SK-N-SH (cell line): ENCODE data around the gene MPO. TPM values are rescaled to one million over a fixed set of nuclear protein-coding genes. Genes with fewer than 3 reads are reported as not detected.

Experiments used
- CTCF ChIA-PET: fragments of 300-600, 350-600 bp; formaldehyde crosslinking; extraction: SDS; loops from one replicate; lab custom pipeline; 2021; lab: Yijun Ruan, JAX
- POLR2A ChIA-PET: fragments of 350-600 bp; sonication (Branson Sonifier 250); formaldehyde crosslinking; extraction: SDS; loops from one replicate; lab custom pipeline; 2020; ENCODE audit warnings: antibody characterized with exemption, inconsistent platforms; lab: Yijun Ruan, JAX
- DNase-seq: peaks from one replicate; pipeline ENCODE4 v3.0.0; 2012
- H2AFZ ChIP-seq: fragments of 200-600 bp; sonication (generic); 2 replicates; pipeline ENCODE4 v1.8.1; 2016; ENCODE audit warnings: antibody characterized with exemption, mild to moderate bottlenecking, low read depth
- H3F3A ChIP-seq: fragments of 200-600 bp; sonication (generic); replicated peaks from 2 replicates; pipeline ENCODE3; 2016; ENCODE audit warnings: antibody characterized with exemption, mild to moderate bottlenecking; ENCODE audit not compliant: insufficient read depth
- H3K27ac ChIP-seq, 2 experiments: fragments of 200-500 bp in 1 of 2; fragments of 200-600 bp in 1 of 2; sonication (Bioruptor generic) in 1 of 2; sonication (generic), shearing (Covaris generic) in 1 of 2; 2 replicates each; pipeline versions ENCODE4 v1.5.1 to v1.6.1; 2014 to 2016; ENCODE audit warnings: low read depth in 2 of 2, inconsistent platforms in 1 of 2, low read length in 1 of 2, mild to moderate bottlenecking in 1 of 2, mixed read lengths in 1 of 2
- H3K27me3 ChIP-seq: fragments of 200-600 bp; sonication (generic), shearing (Covaris generic); 2 replicates; pipeline ENCODE4 v1.6.1; 2016; ENCODE audit warnings: mixed run types; ENCODE audit not compliant: insufficient read depth
- H3K36me3 ChIP-seq, 2 experiments: fragments of 200-500 bp in 1 of 2; fragments of 200-600 bp in 1 of 2; sonication (Bioruptor generic) in 1 of 2; sonication (generic) in 1 of 2; replicated peaks in 1 of 2; 2 replicates each; pipeline versions ENCODE3 to v1.5.1; 2014 to 2016; ENCODE audit warnings: low read length in 1 of 2, mild to moderate bottlenecking in 1 of 2; ENCODE audit not compliant: insufficient read depth in 2 of 2, control insufficient read depth in 1 of 2
- H3K4me1 ChIP-seq, 2 experiments: fragments of 200-500 bp in 1 of 2; fragments of 200-600 bp in 1 of 2; sonication (Bioruptor generic) in 1 of 2; sonication (generic), shearing (Covaris generic) in 1 of 2; 2 replicates each; pipeline versions ENCODE4 v1.5.1 to v1.6.1; 2014 to 2016; ENCODE audit warnings: low read depth in 1 of 2, low read length in 1 of 2, mixed run types in 1 of 2; ENCODE audit not compliant: insufficient read depth in 2 of 2, control insufficient read depth in 1 of 2
- H3K4me2 ChIP-seq: fragments of 200-600 bp; sonication (generic), shearing (Covaris generic); 2 replicates; pipeline ENCODE4 v1.6.1; 2017; ENCODE audit warnings: mixed run types
- H3K4me3 ChIP-seq, 2 experiments: fragments of 200-500 bp in 1 of 2; fragments of 200-600 bp in 1 of 2; sonication (Bioruptor generic) in 1 of 2; sonication (generic), shearing (Covaris generic) in 1 of 2; 2 replicates each; pipeline versions ENCODE4 v1.5.1 to v1.8.1; 2014 to 2016; ENCODE audit warnings: low read depth in 2 of 2, inconsistent platforms in 1 of 2, low read length in 1 of 2, mild to moderate bottlenecking in 1 of 2, mixed read lengths in 1 of 2, moderate library complexity in 1 of 2
- H3K79me2 ChIP-seq: fragments of 200-600 bp; sonication (generic); 2 replicates; pipeline ENCODE4 v1.8.1; 2017; ENCODE audit warnings: mild to moderate bottlenecking; ENCODE audit not compliant: insufficient read depth
- H3K9ac ChIP-seq: fragments of 200-600 bp; sonication (generic); 2 replicates; pipeline ENCODE4 v1.6.1; 2017; ENCODE audit warnings: mixed run types
- H3K9me2 ChIP-seq: fragments of 200-600 bp; sonication (generic); 2 replicates; pipeline ENCODE4 v1.6.1; 2017; ENCODE audit warnings: mixed run types
- H3K9me3 ChIP-seq: fragments of 200-600 bp; sonication (generic); 2 replicates; pipeline ENCODE4 v1.6.1; 2017; ENCODE audit warnings: mixed run types, mild to moderate bottlenecking, moderate library complexity
- H4K20me1 ChIP-seq: fragments of 200-600 bp; sonication (generic); 2 replicates; pipeline ENCODE4 v1.6.1; 2017; ENCODE audit warnings: mild to moderate bottlenecking, mixed run types; ENCODE audit not compliant: insufficient read depth
- EP300 ChIP-seq, 2 experiments: IDR thresholded peaks; 2 replicates each; pipeline versions ENCODE4 v1.4.0 to v1.6.1; 2012; ENCODE audit warnings: borderline replicate concordance in 1 of 2, low read depth in 1 of 2, low read length in 1 of 2
- FOXM1 ChIP-seq: IDR thresholded peaks from 2 replicates; pipeline ENCODE4 v1.4.0; 2012; ENCODE audit warnings: low read depth, mild to moderate bottlenecking
- MXI1 ChIP-seq: IDR thresholded peaks from 2 replicates; pipeline ENCODE4 v1.6.1; 2012; ENCODE audit warnings: mild to moderate bottlenecking, low read depth, low read length, improper control_type of control experiment
- NFIC ChIP-seq: IDR thresholded peaks from 2 replicates; pipeline ENCODE4 v1.4.0; 2012; ENCODE audit warnings: borderline replicate concordance
- PBX3 ChIP-seq: IDR thresholded peaks from 2 replicates; pipeline ENCODE4; 2012
- POLR2AphosphoS5 ChIP-seq: IDR thresholded peaks from 2 replicates; pipeline ENCODE4 v1.6.1; 2012; ENCODE audit warnings: low read depth, low read length
- RAD21 ChIP-seq: IDR thresholded peaks from 2 replicates; pipeline ENCODE4 v1.6.1; 2012; ENCODE audit warnings: mild to moderate bottlenecking, low read length
- RCOR1 ChIP-seq: fragments of 150-350 bp; IDR thresholded peaks from 2 replicates; pipeline ENCODE4 v1.6.1; 2017; ENCODE audit warnings: antibody characterized with exemption, low read length
- RFX5 ChIP-seq: IDR thresholded peaks from 2 replicates; pipeline ENCODE4 v1.6.1; 2012; ENCODE audit warnings: mild to moderate bottlenecking, improper control_type of control experiment, low read length
- RXRA ChIP-seq: IDR thresholded peaks from 2 replicates; pipeline ENCODE4 v1.4.0; 2012; ENCODE audit warnings: low read depth, mild to moderate bottlenecking, borderline replicate concordance
- TEAD4 ChIP-seq: IDR thresholded peaks from 2 replicates; pipeline ENCODE4 v1.4.0; 2012; ENCODE audit warnings: mild to moderate bottlenecking, borderline replicate concordance; ENCODE audit not compliant: insufficient read depth
- USF1 ChIP-seq: IDR thresholded peaks from 2 replicates; pipeline ENCODE4 v1.4.0; 2012; ENCODE audit warnings: low read depth, borderline replicate concordance
- YY1 ChIP-seq: IDR thresholded peaks from 2 replicates; pipeline ENCODE4 v1.4.0; 2012; ENCODE audit warnings: low read depth, mild to moderate bottlenecking
- WGBS: methylation state at CpG from one replicate; pipeline ENCODE4 v1.1.6; 2017; ENCODE audit warnings: low lambda C conversion rate; 5-methylcytosine and 5-hydroxymethylcytosine counted together
- polyA plus RNA-seq, 3 experiments: library from polyadenylated mRNA; depleted of rRNA; stranded (reverse); fragments of >200 nt; gene quantifications; 2 replicates each; pipeline ENCODE4 v1.2.3, GENCODE V29; 2012
- TF ChIP-seq, protein P1 (sequence below): IDR thresholded peaks from 2 replicates; pipeline ENCODE4 v1.4.0; 2012; ENCODE audit warnings: low read depth
- TF ChIP-seq, protein P2 (sequence below): fragments of 150-350 bp; IDR thresholded peaks from 2 replicates; pipeline ENCODE4 v1.6.1; 2017; ENCODE audit warnings: antibody characterized with exemption, low read length, low read depth, borderline replicate concordance
- TF ChIP-seq, protein P3 (sequence below): fragments of 150-350 bp; IDR thresholded peaks from 2 replicates; pipeline ENCODE4 v1.6.1; 2016; ENCODE audit warnings: mild to moderate bottlenecking, low read depth, low read length
- TF ChIP-seq, protein P4 (sequence below): IDR thresholded peaks from 2 replicates; pipeline ENCODE4 v1.4.0; 2012; ENCODE audit warnings: low read depth, borderline replicate concordance

Gene MPO
- polyA plus RNA-seq, 1 of the 3 experiments (the other 2 are of a cell fraction): not detected

DNA sequence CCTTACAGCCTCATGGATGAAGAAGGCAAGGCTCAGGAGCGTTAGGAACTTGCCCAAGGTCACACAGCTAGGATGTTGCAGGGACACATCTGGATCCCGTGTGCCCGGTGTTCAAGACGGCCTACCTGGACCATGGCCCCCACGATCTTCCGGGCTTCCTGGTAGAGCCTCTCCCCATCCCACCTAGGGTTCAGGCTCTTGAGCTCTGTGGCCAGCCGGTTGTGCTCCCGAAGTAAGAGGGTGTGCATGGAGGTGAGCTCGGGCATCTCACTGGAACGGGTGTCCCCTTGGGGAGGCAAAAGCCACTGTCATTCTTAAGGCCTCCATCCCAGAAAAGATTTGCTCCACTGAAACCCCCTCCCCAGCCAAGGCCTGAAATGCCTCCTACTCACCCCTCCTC, 5.3 kb downstream of the MPO start:
- H3K79me2 ChIP-seq: no peaks in the 10 kb centered on the region
- no peak overlapping the region for H3K4me2 ChIP-seq
- no peaks in the 10 kb centered on the region for H4K20me1 ChIP-seq
- H3K9me3 ChIP-seq: no peaks in the 10 kb centered on the region
- TF ChIP-seq YY1 (no peak), POLR2AphosphoS5 (no peak), RFX5 (no peak), RXRA (no peak), TEAD4 (no peak), EP300 (IDR thresholded peaks at IDR 0.05; ENCODE audit: borderline replicate concordance in 1 of 2, low read depth in 1 of 2, low read length in 1 of 2) (no peak), NFIC (no peak), RAD21 (no peak), FOXM1 (no peak), MXI1 (no peak), PBX3 (no peak), RCOR1 (no peak), USF1 (no peak)
- TF ChIP-seq, protein P1, sequence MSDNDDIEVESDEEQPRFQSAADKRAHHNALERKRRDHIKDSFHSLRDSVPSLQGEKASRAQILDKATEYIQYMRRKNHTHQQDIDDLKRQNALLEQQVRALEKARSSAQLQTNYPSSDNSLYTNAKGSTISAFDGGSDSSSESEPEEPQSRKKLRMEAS: no peak
- TF ChIP-seq, protein P2, sequence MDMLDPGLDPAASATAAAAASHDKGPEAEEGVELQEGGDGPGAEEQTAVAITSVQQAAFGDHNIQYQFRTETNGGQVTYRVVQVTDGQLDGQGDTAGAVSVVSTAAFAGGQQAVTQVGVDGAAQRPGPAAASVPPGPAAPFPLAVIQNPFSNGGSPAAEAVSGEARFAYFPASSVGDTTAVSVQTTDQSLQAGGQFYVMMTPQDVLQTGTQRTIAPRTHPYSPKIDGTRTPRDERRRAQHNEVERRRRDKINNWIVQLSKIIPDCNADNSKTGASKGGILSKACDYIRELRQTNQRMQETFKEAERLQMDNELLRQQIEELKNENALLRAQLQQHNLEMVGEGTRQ: no peak
- TF ChIP-seq, protein P3, sequence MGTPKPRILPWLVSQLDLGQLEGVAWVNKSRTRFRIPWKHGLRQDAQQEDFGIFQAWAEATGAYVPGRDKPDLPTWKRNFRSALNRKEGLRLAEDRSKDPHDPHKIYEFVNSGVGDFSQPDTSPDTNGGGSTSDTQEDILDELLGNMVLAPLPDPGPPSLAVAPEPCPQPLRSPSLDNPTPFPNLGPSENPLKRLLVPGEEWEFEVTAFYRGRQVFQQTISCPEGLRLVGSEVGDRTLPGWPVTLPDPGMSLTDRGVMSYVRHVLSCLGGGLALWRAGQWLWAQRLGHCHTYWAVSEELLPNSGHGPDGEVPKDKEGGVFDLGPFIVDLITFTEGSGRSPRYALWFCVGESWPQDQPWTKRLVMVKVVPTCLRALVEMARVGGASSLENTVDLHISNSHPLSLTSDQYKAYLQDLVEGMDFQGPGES: no peak
- TF ChIP-seq, protein P4, sequence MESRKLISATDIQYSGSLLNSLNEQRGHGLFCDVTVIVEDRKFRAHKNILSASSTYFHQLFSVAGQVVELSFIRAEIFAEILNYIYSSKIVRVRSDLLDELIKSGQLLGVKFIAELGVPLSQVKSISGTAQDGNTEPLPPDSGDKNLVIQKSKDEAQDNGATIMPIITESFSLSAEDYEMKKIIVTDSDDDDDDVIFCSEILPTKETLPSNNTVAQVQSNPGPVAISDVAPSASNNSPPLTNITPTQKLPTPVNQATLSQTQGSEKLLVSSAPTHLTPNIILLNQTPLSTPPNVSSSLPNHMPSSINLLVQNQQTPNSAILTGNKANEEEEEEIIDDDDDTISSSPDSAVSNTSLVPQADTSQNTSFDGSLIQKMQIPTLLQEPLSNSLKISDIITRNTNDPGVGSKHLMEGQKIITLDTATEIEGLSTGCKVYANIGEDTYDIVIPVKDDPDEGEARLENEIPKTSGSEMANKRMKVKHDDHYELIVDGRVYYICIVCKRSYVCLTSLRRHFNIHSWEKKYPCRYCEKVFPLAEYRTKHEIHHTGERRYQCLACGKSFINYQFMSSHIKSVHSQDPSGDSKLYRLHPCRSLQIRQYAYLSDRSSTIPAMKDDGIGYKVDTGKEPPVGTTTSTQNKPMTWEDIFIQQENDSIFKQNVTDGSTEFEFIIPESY: no peak
- TF ChIP-seq, all 33 proteins: peak for 0
- no peaks in the 10 kb centered on the region for H3F3A ChIP-seq
- H3K4me1 ChIP-seq: no peaks in the 10 kb centered on the region; a peak in 1 of 4 replicates
- no peaks in the 10 kb centered on the region for H3K9me2 ChIP-seq
- peak; percentile 23 for DNase-seq
- no peak overlapping the region for H3K27ac ChIP-seq
- CTCF ChIA-PET: interaction anchor here (0.8 to 3.3 kb wide), 8 partner anchors 14 to 142 kb away, joined by 3 to 13 read pairs (median 4); partner anchors contain the start of genes LPO, RNF43 and SUPT4H1
- H2AFZ ChIP-seq: no peak overlapping the region
- POLR2A ChIA-PET: no interaction called here
- H3K36me3 ChIP-seq: no peaks in the 10 kb centered on the region
- H3K27me3 ChIP-seq: peaks cover 21% of the 10 kb centered on the region
- no peak overlapping the region for H3K9ac ChIP-seq
- whole genome bisulfite sequencing: 46% methylated on average over 9 of the region's 10 CpGs
- no peak overlapping the region for H3K4me3 ChIP-seq
